Ascending aorta (tissue), 2 donors: ENCODE data around the gene LRP1B. TPM values are rescaled to one million over a fixed set of nuclear protein-coding genes. Genes with fewer than 3 reads are reported as not detected.

Experiments
- DNase-seq, 2 donors: peaks; one replicate each; pipeline ENCODE4 v3.0.0-alpha.2; 2019; ENCODE audit warnings: low spot score in 2 of 2
- H3K27ac ChIP-seq, 2 donors: fragments of 200-600 bp; sonication (generic); one replicate each; pipeline ENCODE4 v1.5.1; 2016 to 2017; ENCODE audit warnings: mild to moderate bottlenecking in 1 of 2
- H3K27me3 ChIP-seq: fragments of 200-600 bp; sonication (generic); one replicate; pipeline ENCODE4 v1.5.1; 2017
- H3K36me3 ChIP-seq, 2 donors: fragments of 200-600 bp; sonication (generic); one replicate each; pipeline ENCODE4 v1.5.1; 2016
- H3K4me1 ChIP-seq, 2 donors: fragments of 200-600 bp; sonication (generic); one replicate each; pipeline ENCODE4 v1.5.1; 2016 to 2017; ENCODE audit warnings: mild to moderate bottlenecking in 1 of 2
- H3K4me3 ChIP-seq, 2 donors: fragments of 200-600 bp; sonication (generic); one replicate each; pipeline ENCODE4 v1.5.1; 2016 to 2017; ENCODE audit warnings: mild to moderate bottlenecking in 1 of 2
- H3K9me3 ChIP-seq, 2 donors: fragments of 200-600 bp; sonication (generic); one replicate each; pipeline ENCODE4 v1.5.1; 2016
- CTCF ChIP-seq, 3 experiments: fragments of 200-600 bp in 2 of 3; fragments of 450-650 bp in 1 of 3; sonication (generic) in 2 of 3; IDR thresholded peaks; one replicate each; pipeline ENCODE4 v1.5.1; 2016 to 2019; ENCODE audit warnings: antibody characterized with exemption in 3 of 3, mild to moderate bottlenecking in 1 of 3, moderate library complexity in 1 of 3
- intact Hi-C: fragments of 100-400 bp; cut with DNase I; formaldehyde crosslinking; loops from one replicate; pipeline ENCODE4 v1.15.1; 2023
- total RNA-seq: library from RNA; depleted of rRNA; stranded (reverse); fragments of >200 nt; gene quantifications from one replicate; pipeline ENCODE4 v1.1.0, GENCODE V29; 2016

Gene LRP1B
- total RNA-seq, 1 donor from 2014 or later = not detected

DNA sequence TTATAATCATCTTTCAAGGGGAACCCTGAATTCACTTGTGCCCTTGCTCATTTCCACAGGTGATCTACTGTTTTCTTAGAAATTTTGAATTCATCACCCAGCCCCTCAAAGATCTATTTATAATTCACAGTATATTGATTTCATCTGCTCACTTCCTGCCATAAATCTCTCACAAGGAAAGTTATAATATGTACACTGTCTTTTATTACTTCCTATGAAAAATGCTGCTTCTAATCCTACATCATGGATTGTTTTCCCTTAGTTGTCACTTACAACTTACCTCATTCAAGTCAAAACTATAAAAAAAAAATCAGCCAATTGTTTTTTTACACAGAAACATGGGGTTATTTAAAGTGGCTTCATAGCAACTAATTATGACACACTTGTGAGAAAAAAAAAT is 1443.0 kb downstream of the LRP1B start:
- TF ChIP-seq CTCF (IDR thresholded peaks at IDR 0.05) = no peak
- intact Hi-C loops = no loop called here
- no peaks in the 10 kb centered on the region for H3K36me3 ChIP-seq
- no peaks in the 10 kb centered on the region for H3K27me3 ChIP-seq
- no peak overlapping the region for H3K27ac ChIP-seq
- H3K4me3 ChIP-seq = no peak overlapping the region
- no peak for DNase-seq
- H3K9me3 ChIP-seq = no peaks in the 10 kb centered on the region
- H3K4me1 ChIP-seq = no peaks in the 10 kb centered on the region

DNA sequence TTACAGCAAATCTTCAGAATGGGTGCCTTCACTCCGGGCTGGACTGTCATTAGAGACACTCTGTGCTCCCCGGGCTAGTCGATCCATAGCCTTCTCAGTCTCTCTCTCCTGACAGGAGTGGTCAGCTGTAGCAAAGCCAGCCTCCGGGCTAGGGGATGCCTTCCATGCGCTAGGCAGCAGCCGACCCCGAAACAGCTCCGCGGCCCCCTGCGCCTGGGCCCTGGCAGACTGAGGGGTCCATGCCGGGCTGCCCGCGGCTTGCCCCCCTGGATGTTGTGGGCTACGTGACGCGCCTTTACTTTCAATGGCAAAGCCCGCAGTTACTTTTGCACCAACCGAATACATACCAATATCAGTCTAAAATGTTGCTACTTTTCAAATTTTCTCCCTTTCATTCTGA is 1447.2 kb downstream of the LRP1B start:
- no peak for TF ChIP-seq CTCF (IDR thresholded peaks at IDR 0.05)
- intact Hi-C loops = no loop called here
- H3K36me3 ChIP-seq = no peaks in the 10 kb centered on the region
- no peaks in the 10 kb centered on the region for H3K9me3 ChIP-seq
- H3K4me1 ChIP-seq = no peaks in the 10 kb centered on the region
- no peak for DNase-seq
- H3K27me3 ChIP-seq = no peaks in the 10 kb centered on the region
- H3K27ac ChIP-seq = no peak overlapping the region
- H3K4me3 ChIP-seq = no peak overlapping the region

DNA sequence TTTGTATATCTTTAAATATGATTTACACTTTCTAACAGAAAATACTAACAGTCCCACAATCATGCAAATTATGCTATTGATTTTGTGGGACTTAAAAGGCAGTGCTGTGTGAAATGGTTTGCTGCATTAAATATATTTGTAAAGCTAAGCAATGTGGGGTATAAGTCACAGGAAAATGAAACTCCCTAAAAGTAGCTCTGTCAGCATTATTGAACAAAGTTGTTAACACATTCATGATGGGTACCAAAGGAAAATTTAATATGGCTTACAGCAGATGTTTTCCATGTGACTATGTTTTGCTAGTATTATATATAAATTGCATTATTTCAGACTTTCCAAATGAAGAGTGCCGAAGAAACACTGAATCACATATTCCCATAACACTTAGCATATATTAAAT is 1450.0 kb downstream of the LRP1B start:
- H3K27me3 ChIP-seq = no peaks in the 10 kb centered on the region
- H3K4me3 ChIP-seq = no peak overlapping the region
- intact Hi-C loops = no loop called here
- no peak for TF ChIP-seq CTCF (IDR thresholded peaks at IDR 0.05)
- no peak for DNase-seq
- H3K4me1 ChIP-seq = no peaks in the 10 kb centered on the region
- H3K27ac ChIP-seq = no peak overlapping the region
- no peaks in the 10 kb centered on the region for H3K36me3 ChIP-seq
- no peaks in the 10 kb centered on the region for H3K9me3 ChIP-seq

GRCh38 chr2:140679752-140680151 is 1451.1 kb downstream of the LRP1B start:
- Histone ChIP-seq H3K27ac (no peak overlapping the region), H3K9me3 (no peaks in the 10 kb centered on the region), H3K36me3 (no peaks in the 10 kb centered on the region), H3K4me1 (no peaks in the 10 kb centered on the region), H3K27me3 (no peaks in the 10 kb centered on the region), H3K4me3 (no peak overlapping the region)
- intact Hi-C loops = no loop called here
- no peak for DNase-seq
- TF ChIP-seq CTCF (IDR thresholded peaks at IDR 0.05) = no peak

- Histone ChIP-seq H3K4me1 (no peaks in the 10 kb centered on the region), H3K27ac (no peak overlapping the region), H3K4me3 (no peak overlapping the region), H3K36me3 (no peaks in the 10 kb centered on the region), H3K9me3 (no peaks in the 10 kb centered on the region), H3K27me3 (no peaks in the 10 kb centered on the region)
- no peak for DNase-seq
- TF ChIP-seq CTCF (IDR thresholded peaks at IDR 0.05) = no peak
- intact Hi-C loops = no loop called here
Measured at GRCh38 chr2:140669911-140670310, 1460.9 kb downstream of the LRP1B start.

DNA sequence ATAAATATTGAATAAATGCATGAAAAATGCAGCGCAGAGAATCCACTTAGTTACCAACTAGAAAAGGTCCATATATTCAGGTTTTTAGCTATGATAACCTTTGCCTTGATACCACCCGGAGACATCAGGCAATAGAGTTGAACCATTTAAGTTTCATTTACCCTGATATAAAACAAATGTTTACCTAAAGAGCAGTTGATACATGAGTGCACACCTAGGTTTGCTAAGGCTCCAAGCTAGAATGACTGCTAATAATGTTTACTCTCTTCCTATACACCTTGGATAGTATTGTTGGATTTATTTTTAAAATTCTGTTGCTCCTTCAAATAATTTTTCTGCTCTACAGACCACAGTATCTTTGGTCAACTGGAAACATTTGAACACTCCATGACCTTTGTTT is 1463.6 kb downstream of the LRP1B start:
- TF ChIP-seq CTCF (IDR thresholded peaks at IDR 0.05) = no peak
- no peaks in the 10 kb centered on the region for H3K36me3 ChIP-seq
- intact Hi-C loops = no loop called here

More for the DNA sequence above, 1463.6 kb downstream of the LRP1B start:
- no peak for DNase-seq
- Histone ChIP-seq H3K27me3 (no peaks in the 10 kb centered on the region), H3K9me3 (no peaks in the 10 kb centered on the region), H3K27ac (no peak overlapping the region), H3K4me1 (no peaks in the 10 kb centered on the region), H3K4me3 (no peak overlapping the region)
